Measurements from ENCODE around the gene ERICH4.

The ERICH4 gene

DNA sequence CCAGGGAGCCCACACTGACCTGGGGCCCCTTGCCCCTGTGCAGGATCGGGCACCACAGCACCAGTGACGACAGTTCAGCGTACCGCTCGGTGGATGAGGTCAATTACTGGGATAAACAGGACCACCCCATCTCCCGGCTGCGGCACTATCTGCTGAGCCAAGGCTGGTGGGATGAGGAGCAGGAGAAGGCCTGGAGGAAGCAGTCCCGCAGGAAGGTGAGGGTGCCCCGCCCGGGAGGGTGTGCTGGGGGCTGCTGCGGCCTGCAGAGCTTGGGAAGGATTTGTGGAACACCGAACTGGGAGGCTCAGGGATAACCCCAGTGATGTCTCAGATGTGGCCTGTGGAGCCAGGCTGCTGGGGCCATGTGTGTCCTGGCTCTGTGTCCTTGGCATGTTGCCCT, 20.0 kb upstream of the ERICH4 start:
- TF ChIP-seq, protein P1, sequence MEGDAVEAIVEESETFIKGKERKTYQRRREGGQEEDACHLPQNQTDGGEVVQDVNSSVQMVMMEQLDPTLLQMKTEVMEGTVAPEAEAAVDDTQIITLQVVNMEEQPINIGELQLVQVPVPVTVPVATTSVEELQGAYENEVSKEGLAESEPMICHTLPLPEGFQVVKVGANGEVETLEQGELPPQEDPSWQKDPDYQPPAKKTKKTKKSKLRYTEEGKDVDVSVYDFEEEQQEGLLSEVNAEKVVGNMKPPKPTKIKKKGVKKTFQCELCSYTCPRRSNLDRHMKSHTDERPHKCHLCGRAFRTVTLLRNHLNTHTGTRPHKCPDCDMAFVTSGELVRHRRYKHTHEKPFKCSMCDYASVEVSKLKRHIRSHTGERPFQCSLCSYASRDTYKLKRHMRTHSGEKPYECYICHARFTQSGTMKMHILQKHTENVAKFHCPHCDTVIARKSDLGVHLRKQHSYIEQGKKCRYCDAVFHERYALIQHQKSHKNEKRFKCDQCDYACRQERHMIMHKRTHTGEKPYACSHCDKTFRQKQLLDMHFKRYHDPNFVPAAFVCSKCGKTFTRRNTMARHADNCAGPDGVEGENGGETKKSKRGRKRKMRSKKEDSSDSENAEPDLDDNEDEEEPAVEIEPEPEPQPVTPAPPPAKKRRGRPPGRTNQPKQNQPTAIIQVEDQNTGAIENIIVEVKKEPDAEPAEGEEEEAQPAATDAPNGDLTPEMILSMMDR (IDR thresholded peaks at IDR 0.05; ENCODE audit: insufficient read depth, low read depth, low read length, missing control alignments) = no peak
- H3K4me3 ChIP-seq (ENCODE audit: low read depth, low read length) = no peak overlapping the region

DNA sequence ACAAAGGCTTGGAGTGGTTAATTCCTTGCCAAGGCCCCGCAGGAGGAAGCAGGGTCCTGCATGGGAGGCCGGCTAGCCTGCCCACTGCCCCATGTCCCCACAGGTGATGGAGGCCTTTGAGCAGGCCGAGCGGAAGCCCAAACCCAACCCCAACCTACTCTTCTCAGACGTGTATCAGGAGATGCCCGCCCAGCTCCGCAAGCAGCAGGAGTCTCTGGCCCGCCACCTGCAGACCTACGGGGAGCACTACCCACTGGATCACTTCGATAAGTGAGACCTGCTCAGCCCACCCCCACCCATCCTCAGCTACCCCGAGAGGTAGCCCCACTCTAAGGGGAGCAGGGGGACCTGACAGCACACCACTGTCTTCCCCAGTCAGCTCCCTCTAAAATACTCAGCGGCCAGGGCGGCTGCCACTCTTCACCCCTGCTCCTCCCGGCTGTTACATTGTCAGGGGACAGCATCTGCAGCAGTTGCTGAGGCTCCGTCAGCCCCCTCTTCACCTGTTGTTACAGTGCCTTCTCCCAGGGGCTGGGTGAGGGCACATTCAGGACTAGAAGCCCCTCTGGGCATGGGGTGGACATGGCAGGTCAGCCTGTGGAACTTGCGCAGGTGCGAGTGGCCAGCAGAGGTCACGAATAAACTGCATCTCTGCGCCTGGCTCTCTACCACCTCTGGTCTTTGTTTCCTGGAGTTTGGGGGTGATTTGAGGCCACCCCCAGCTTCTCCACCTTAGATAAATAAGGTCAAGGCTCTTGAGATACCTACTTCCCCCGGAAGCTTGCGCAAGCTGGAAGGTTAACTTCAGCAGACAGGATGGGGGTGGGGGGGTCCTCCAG, 18.4 kb upstream of the ERICH4 start:
- TF ChIP-seq, protein P1 (IDR thresholded peaks at IDR 0.05; ENCODE audit: insufficient read depth, low read depth, low read length, missing control alignments) = no peak
- H3K4me3 ChIP-seq (ENCODE audit: low read depth, low read length) = no peak overlapping the region
- no peak for DNase-seq (ENCODE audit: low read depth)

More for the DNA sequence above, 20.0 kb upstream of the ERICH4 start:
- no peak for DNase-seq (ENCODE audit: low read depth)

DNA sequence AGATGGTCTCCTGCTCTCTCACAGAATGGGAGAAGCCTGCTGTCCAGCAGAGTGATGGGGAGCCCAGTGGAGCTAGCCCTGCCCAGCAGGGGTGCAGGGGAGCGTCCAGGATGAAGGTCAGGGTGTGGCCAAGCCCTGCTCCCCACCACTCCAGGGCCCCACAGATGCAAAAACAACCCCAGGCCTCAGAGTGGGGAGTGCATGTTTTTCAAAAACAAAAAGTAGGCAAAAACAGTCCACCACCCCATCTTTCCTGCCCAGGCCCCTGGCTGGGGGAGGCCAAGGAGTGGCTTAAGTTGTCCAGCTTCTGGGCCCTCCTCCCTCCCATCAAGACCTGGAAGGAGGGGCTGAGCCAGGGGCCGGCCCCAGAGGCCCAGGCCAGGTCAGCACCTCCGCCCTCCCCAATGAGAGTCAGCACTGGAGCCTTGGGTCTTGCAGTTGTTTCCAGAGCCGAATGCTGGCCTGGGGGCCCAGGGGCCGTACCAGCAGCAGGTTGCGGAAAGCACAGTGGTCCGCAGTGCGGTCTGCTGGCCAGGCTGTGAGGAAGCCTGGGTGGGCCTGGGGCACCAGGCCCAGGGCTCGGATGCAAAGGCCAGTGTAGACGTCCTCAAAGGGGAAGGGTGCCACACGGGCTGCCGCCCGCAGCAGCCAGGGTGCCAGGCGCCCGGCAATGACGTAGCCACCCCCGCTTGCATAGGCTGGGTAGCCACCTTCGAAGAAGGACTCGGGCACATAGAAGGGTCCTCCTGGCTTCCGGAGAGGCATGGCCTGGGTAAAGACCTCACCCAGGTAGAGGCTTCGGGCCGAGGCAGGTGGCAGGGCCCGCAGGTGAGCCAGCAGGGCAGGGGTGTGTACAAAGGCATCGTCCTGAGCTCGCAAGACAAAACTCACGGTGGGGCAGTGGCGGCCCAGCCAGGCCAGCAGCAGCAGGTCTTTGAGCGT, 17.5 kb upstream of the ERICH4 start:
- TF ChIP-seq, protein P1 (IDR thresholded peaks at IDR 0.05; ENCODE audit: insufficient read depth, low read depth, low read length, missing control alignments) = no peak
- no peak overlapping the region for H3K4me3 ChIP-seq (ENCODE audit: low read depth, low read length)

DNA sequence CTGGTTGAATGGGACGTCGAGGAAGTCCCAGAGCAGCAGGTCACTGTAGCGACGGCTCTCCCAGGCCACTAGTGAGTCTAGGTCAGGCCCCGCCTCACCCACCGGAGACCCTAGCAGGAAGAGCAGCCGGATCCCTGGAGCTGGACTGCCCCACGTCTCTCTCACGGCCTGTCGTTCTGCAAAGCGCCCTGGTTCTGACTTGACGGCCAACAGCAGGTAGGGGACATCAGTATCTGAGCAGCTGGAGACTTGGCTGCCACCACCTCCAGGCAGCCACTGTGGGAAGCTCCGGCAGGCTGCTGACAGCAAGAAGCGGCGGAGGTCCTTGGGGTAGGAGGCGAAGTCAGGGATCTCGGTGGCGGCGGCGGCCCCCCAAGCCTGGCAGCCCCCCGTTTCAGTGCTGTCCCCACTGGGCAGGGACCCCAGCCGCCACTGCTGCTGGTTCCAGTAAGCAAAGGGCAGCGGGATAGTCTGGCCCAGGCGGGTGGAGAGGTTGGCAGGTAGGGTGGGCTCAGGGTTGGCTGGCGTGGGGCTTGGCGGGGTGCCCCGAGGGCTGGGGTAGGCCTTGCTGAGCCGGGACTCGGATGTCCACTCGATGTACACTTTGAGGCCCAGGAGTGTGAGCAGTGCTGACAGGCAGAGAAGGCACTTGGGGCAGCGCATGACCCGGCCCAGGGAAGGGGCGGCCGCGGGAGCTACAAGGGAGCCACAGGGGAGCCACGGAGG, 16.7 kb upstream of the ERICH4 start:
- no peak overlapping the region for H3K4me3 ChIP-seq (ENCODE audit: low read depth, low read length)
- TF ChIP-seq, protein P1 (IDR thresholded peaks at IDR 0.05; ENCODE audit: insufficient read depth, low read depth, low read length, missing control alignments) = no peak
- DNase-seq (ENCODE audit: low read depth) = no peak

More for the DNA sequence above, 17.5 kb upstream of the ERICH4 start:
- DNase-seq (ENCODE audit: low read depth) = no peak

DNA sequence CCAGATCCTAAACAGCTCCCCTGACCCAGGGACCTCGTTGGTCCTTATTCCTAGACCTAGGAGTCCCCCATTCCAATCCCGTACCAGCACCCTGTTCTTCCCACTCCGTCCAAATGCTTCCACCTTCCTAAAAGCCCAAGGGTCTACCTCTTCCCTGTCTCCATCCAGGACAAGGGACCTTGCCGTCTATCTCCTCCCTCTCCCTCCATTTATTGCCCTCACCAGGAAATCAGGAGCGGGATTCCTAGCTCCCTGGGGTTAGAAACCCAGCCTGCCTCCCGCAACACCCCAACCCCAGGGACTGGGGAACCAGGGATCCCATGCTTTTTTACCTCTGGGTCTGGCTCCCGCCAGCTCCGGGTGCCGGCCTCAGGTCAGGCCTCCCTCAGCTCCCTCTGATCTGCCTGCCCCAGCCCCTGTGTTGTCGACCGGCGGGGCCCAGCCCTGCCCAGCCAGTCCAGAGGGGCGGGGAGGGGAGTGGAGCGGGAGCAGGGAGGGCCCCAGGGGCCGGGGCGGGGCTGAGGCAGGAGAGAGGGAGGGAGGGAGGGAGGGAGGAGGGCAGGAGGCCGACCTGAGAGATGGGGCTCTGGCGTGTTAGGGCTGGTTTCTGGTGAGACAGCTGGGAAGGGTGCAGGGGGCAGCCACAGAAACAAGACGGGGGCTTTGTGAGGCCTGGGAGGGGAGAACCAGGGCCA, 15.9 kb upstream of the ERICH4 start, which contains the start of gene B3GNT8:
TSS of gene B3GNT8 (minus strand) at position 423 of the 695 bp plus-strand sequence. CDS start 596 bp downstream, outside the sequence.
- DNase-seq (ENCODE audit: low read depth) = no peak
- H3K4me3 ChIP-seq (ENCODE audit: low read depth, low read length) = no peak within 1 kb of the TSS

More for the DNA sequence above, 15.9 kb upstream of the ERICH4 start, which contains the start of gene B3GNT8:
- TF ChIP-seq, protein P1 (IDR thresholded peaks at IDR 0.05; ENCODE audit: insufficient read depth, low read depth, low read length, missing control alignments) = no peak

All from GM12865 (cell line).